HG02852 (cell line): ENCODE measurements around the gene MED12L.

Experiments
- ATAC-seq: cut with Tn5 transposase; IDR thresholded peaks from one replicate; pipeline ENCODE4 v1.9.1; 2021; ENCODE audit warnings: mild to moderate bottlenecking, moderate library complexity; ENCODE audit not compliant: unreplicated experiment

Gene MED12L

GRCh38 chr3:151204530-151205402, 119.3 kb downstream of the MED12L start:
- no peak for ATAC-seq

- no peak for ATAC-seq
These were observed 120.0 kb downstream of the MED12L start for GRCh38 chr3:151205482-151205881.

- ATAC-seq = no peak
These were observed 120.7 kb downstream of the MED12L start for GRCh38 chr3:151206201-151206600.

- ATAC-seq = no peak
These were observed 124.2 kb downstream of the MED12L start for GRCh38 chr3:151209654-151210053.

- ATAC-seq = no peak
These were observed 125.4 kb downstream of the MED12L start for GRCh38 chr3:151210676-151211381.

GRCh38 chr3:151213151-151213550, 127.7 kb downstream of the MED12L start:
- no peak for ATAC-seq

GRCh38 chr3:151213881-151214280, 128.4 kb downstream of the MED12L start:
- no peak for ATAC-seq

- no peak for ATAC-seq
These were observed 129.0 kb downstream of the MED12L start for GRCh38 chr3:151214459-151214858.

- no peak for ATAC-seq
These were observed 131.5 kb downstream of the MED12L start for GRCh38 chr3:151216641-151217607.

- no peak for ATAC-seq
These were observed 132.7 kb downstream of the MED12L start for GRCh38 chr3:151218136-151218535.

- no peak for ATAC-seq
These were observed 133.6 kb downstream of the MED12L start for GRCh38 chr3:151219056-151219455.

- no peak for ATAC-seq
These were observed 138.9 kb downstream of the MED12L start for GRCh38 chr3:151224268-151224866.

GRCh38 chr3:151225040-151225975, 139.8 kb downstream of the MED12L start:
- ATAC-seq = no peak

GRCh38 chr3:151226088-151226563, 140.7 kb downstream of the MED12L start:
- ATAC-seq = no peak

GRCh38 chr3:151226825-151227224, 141.4 kb downstream of the MED12L start:
- no peak for ATAC-seq

- ATAC-seq = peak; percentile 24
These were observed 141.9 kb downstream of the MED12L start for GRCh38 chr3:151227266-151227806.

GRCh38 chr3:151227807-151228665, 142.6 kb downstream of the MED12L start:
- ATAC-seq = peak; percentile 92

- no peak for ATAC-seq
These were observed 143.2 kb downstream of the MED12L start for GRCh38 chr3:151228666-151229040.
